K562 (cell line): ENCODE measurements around the gene LCA5L. TPM values are rescaled to one million over a fixed set of nuclear protein-coding genes. Genes with fewer than 3 reads are reported as not detected.
A peak's percentile ranks its signal among the peaks of the same experiment; 100 is the strongest.

Source experiments
- TAL1 ChIP-seq: fragments of 450-650 bp; IDR thresholded peaks from 2 replicates; pipeline ENCODE4 v1.6.1; 2016; ENCODE audit warnings: mild to moderate bottlenecking
- polyA plus RNA-seq, 8 experiments: library from polyadenylated mRNA; depleted of rRNA in 4 of 8; stranded (reverse) in 5 of 8; unstranded in 3 of 8; fragments of >200 nt; fragmentation: Nextera tagmentation in 2 of 8; fragmentation: Illumina TruSeq in 1 of 8; extraction: Ambion mirVana in 2 of 8; extraction: Trizol in 1 of 8; gene quantifications; 2 replicates each; pipeline versions ENCODE4 v1.2.1 to v1.2.3, GENCODE V29; 2011 to 2014; ENCODE audit warnings: inconsistent platforms in 1 of 8, missing spikeins in 1 of 8
- total RNA-seq, 7 experiments: library from RNA; depleted of rRNA in 6 of 7; stranded (reverse); fragments of >200 nt in 6 of 7; fragmentation: Illumina TruSeq in 2 of 7; extraction: Trizol in 2 of 7; gene quantifications; 2 replicates each; pipeline versions ENCODE4 v1.2.1 to v1.2.3, GENCODE V29; 2011 to 2021; ENCODE audit warnings: low replicate concordance in 1 of 7
- TF ChIP-seq, protein P1 (sequence below): sonication (generic); formaldehyde crosslinking; IDR thresholded peaks from 2 replicates; pipeline ENCODE4 v1.8.1; 2023; ENCODE audit warnings: mild to moderate bottlenecking, missing genetic modification reagents
- TF ChIP-seq, protein P2 (sequence below), 2 experiments: fragments of 450-650 bp; IDR thresholded peaks; 2 replicates each; pipeline ENCODE4 v1.6.1; 2016; ENCODE audit warnings: mild to moderate bottlenecking in 2 of 2, borderline replicate concordance in 1 of 2, low read depth in 1 of 2, moderate library complexity in 1 of 2
- TF ChIP-seq, protein P3 (sequence below), 2 experiments: fragments of 450-650 bp; formaldehyde crosslinking in 1 of 2; IDR thresholded peaks; 2 replicates each; pipeline versions ENCODE4 v1.4.0 to v1.6.1; 2014 to 2020; ENCODE audit warnings: mild to moderate bottlenecking in 2 of 2, borderline replicate concordance in 1 of 2, low read depth in 1 of 2

Gene LCA5L
- total and polyA plus RNA-seq, 9 of the 15 experiments (the other 6 are each of a cell fraction or from before 2014, with no cell fraction given): 1.8 to 4.9 (median 3.8) TPM

GRCh38 chr21:39388038-39388810, 57.4 kb downstream of the LCA5L start (continued):
- TF ChIP-seq, protein P1, sequence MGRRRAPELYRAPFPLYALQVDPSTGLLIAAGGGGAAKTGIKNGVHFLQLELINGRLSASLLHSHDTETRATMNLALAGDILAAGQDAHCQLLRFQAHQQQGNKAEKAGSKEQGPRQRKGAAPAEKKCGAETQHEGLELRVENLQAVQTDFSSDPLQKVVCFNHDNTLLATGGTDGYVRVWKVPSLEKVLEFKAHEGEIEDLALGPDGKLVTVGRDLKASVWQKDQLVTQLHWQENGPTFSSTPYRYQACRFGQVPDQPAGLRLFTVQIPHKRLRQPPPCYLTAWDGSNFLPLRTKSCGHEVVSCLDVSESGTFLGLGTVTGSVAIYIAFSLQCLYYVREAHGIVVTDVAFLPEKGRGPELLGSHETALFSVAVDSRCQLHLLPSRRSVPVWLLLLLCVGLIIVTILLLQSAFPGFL: no peak
- TF ChIP-seq TAL1: no peak
- TF ChIP-seq, protein P2, sequence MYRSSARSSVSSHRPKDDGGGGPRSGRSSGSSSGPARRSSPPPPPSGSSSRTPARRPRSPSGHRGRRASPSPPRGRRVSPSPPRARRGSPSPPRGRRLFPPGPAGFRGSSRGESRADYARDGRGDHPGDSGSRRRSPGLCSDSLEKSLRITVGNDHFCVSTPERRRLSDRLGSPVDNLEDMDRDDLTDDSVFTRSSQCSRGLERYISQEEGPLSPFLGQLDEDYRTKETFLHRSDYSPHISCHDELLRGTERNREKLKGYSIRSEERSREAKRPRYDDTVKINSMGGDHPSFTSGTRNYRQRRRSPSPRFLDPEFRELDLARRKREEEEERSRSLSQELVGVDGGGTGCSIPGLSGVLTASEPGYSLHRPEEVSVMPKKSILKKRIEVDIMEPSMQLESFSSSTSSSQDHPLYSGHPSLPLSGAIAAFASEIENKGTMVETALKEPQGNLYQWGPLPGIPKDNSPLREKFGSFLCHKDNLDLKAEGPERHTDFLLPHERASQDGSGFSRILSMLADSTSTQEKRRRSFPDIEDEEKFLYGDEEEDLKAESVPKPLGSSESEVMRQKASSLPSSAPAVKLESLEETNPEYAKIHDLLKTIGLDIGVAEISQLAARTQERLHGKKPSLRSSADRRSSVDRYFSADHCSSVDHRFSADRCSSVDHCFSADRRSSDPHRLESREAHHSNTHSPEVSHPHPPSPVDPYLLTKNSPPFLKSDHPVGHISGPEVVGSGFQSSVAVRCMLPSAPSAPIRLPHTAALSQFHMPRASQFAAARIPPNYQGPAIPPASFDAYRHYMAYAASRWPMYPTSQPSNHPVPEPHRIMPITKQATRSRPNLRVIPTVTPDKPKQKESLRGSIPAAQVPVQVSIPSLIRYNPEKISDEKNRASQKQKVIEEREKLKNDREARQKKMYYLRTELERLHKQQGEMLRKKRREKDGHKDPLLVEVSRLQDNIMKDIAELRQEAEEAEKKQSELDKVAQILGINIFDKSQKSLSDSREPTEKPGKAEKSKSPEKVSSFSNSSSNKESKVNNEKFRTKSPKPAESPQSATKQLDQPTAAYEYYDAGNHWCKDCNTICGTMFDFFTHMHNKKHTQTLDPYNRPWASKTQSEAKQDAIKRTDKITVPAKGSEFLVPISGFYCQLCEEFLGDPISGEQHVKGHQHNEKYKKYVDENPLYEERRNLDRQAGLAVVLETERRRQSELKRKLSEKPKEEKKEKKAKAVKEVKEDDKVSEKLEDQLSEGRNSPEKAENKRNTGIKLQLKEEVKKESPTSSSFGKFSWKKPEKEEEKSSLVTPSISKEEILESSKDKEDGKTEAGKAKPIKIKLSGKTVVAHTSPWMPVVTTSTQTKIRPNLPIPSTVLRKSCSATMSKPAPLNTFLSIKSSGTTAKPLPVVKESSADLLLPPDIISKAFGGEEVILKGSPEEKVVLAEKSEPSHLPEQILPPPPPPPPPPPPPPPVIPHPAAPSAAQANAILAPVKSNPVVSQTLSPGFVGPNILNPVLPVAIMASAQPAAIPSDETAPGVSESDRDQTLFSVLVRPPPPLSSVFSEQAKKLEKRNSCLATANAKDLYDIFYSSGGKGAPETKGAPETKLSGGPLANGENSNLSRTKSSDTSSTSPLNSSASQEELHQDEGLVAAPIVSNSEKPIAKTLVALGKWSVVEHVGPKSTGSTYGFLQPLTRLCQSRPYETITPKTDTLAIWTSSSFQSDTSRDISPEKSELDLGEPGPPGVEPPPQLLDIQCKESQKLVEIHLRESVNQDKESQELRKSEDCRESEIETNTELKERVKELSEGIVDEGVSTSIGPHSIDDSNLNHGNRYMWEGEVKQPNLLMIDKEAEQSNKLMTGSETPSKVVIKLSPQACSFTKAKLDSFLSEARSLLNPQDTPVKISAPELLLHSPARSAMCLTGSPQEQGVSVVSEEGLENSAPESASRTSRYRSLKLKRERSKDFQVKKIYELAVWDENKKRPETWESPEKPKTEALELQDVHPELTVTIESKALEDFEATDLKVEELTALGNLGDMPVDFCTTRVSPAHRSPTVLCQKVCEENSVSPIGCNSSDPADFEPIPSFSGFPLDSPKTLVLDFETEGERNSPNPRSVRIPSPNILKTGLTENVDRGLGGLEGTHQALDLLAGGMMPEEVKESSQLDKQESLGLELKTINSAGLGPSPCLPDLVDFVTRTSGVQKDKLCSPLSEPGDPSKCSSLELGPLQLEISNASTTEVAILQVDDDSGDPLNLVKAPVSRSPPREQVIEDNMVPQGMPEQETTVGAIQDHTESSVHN (IDR thresholded peaks at IDR 0.05; ENCODE audit: borderline replicate concordance in 1 of 2, low read depth in 1 of 2): peak in 1 of 2 experiments; percentile 21; a peak in 1 of 4 replicates
- TF ChIP-seq, protein P3, sequence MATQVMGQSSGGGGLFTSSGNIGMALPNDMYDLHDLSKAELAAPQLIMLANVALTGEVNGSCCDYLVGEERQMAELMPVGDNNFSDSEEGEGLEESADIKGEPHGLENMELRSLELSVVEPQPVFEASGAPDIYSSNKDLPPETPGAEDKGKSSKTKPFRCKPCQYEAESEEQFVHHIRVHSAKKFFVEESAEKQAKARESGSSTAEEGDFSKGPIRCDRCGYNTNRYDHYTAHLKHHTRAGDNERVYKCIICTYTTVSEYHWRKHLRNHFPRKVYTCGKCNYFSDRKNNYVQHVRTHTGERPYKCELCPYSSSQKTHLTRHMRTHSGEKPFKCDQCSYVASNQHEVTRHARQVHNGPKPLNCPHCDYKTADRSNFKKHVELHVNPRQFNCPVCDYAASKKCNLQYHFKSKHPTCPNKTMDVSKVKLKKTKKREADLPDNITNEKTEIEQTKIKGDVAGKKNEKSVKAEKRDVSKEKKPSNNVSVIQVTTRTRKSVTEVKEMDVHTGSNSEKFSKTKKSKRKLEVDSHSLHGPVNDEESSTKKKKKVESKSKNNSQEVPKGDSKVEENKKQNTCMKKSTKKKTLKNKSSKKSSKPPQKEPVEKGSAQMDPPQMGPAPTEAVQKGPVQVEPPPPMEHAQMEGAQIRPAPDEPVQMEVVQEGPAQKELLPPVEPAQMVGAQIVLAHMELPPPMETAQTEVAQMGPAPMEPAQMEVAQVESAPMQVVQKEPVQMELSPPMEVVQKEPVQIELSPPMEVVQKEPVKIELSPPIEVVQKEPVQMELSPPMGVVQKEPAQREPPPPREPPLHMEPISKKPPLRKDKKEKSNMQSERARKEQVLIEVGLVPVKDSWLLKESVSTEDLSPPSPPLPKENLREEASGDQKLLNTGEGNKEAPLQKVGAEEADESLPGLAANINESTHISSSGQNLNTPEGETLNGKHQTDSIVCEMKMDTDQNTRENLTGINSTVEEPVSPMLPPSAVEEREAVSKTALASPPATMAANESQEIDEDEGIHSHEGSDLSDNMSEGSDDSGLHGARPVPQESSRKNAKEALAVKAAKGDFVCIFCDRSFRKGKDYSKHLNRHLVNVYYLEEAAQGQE (IDR thresholded peaks at IDR 0.05; ENCODE audit: borderline replicate concordance): peak; percentile 95
- TF ChIP-seq, protein P3 (CRISPR knock-in tag; IDR thresholded peaks at IDR 0.05; ENCODE audit: low read depth): no peak
